Measurements from ENCODE around the gene SLC38A2.

Gene SLC38A2

GRCh38 chr12:46371718-46372543, 642 bp downstream of the SLC38A2 start:
- peak overlapping the region; percentile 100 for H3K4ac ChIP-seq (ENCODE audit: low read depth, low read length)
- peak overlapping the region; percentile 98 for H3K27ac ChIP-seq (ENCODE audit: low read depth, low read length)

GRCh38 chr12:46370792-46371717, 1.5 kb downstream of the SLC38A2 start:
- peak; percentile 88 to 95 for DNase-seq
- WGBS (ENCODE audit: extremely low coverage, insufficient coverage, insufficient read length), result no CpG with 5 or more reads among the region's 54 CpGs
- H3K79me2 ChIP-seq (ENCODE audit: control insufficient read depth, insufficient read depth, low read length, poor library complexity), result peaks cover 15% of the 10 kb centered on the region
- H3K27ac ChIP-seq (ENCODE audit: low read depth, low read length), result peak overlapping the region; percentile 98
- peak overlapping the region; percentile 99 for H3K18ac ChIP-seq (ENCODE audit: low read length)
- peak overlapping the region; percentile 100 for H3K9ac ChIP-seq (ENCODE audit: low read length)
- peak overlapping the region; percentile 85 for H2AFZ ChIP-seq (ENCODE audit: insufficient read depth, low read length, poor library complexity)
- H3K4me3 ChIP-seq (ENCODE audit: low read depth, low read length), result peak overlapping the region; percentile 99
- peak overlapping the region; percentile 52 for H3K4me2 ChIP-seq (ENCODE audit: low read length)
- peak overlapping the region; percentile 98 for H3K14ac ChIP-seq (ENCODE audit: low read length)
- H3K79me1 ChIP-seq (ENCODE audit: low read length), result peaks cover 19% of the 10 kb centered on the region
- peak overlapping the region; percentile 98 for H4K91ac ChIP-seq (ENCODE audit: low read depth, low read length)
- H3K4ac ChIP-seq (ENCODE audit: low read depth, low read length), result peak overlapping the region; percentile 100
- peaks cover 12 to 27% of the 10 kb centered on the region in 2 experiments for H3K36me3 ChIP-seq (ENCODE audit: control insufficient read depth in 1 of 2, insufficient read depth in 2 of 2, low read length in 2 of 2)
- no peaks in the 10 kb centered on the region for H3K27me3 ChIP-seq (ENCODE audit: insufficient read depth, low read length)
- H2BK12ac ChIP-seq (ENCODE audit: low read length), result peak overlapping the region; percentile 67
- peak overlapping the region; percentile 98 for H2AK5ac ChIP-seq (ENCODE audit: low read length)
- H2BK5ac ChIP-seq (ENCODE audit: low read depth, low read length, poor library complexity), result peak overlapping the region; percentile 99
- peaks cover 6 to 7% of the 10 kb centered on the region in 2 experiments for H3K4me1 ChIP-seq (ENCODE audit: control insufficient read depth in 1 of 2, insufficient read depth in 2 of 2, low read length in 2 of 2)
- H3K9me3 ChIP-seq (ENCODE audit: insufficient read depth, low read depth, low read length), result no peaks in the 10 kb centered on the region
- no peak overlapping the region for H3K23ac ChIP-seq (ENCODE audit: low read length)
- H2BK120ac ChIP-seq (ENCODE audit: insufficient read depth, low read length, poor library complexity), result peak overlapping the region; percentile 78
- H4K8ac ChIP-seq (ENCODE audit: low read depth, low read length), result peak overlapping the region; percentile 90
- H4K12ac ChIP-seq (ENCODE audit: low read depth, low read length), result peak overlapping the region; percentile 95

More at GRCh38 chr12:46371718-46372543, 642 bp downstream of the SLC38A2 start:
- Histone ChIP-seq H4K91ac (ENCODE audit: low read depth, low read length) (peak overlapping the region; percentile 98), H3K79me1 (ENCODE audit: low read length) (peaks cover 19% of the 10 kb centered on the region), H2BK120ac (ENCODE audit: insufficient read depth, low read length, poor library complexity) (peak overlapping the region; percentile 78), H3K23ac (ENCODE audit: low read length) (no peak overlapping the region), H3K9me3 (ENCODE audit: insufficient read depth, low read depth, low read length) (no peaks in the 10 kb centered on the region), H3K18ac (ENCODE audit: low read length) (peak overlapping the region; percentile 99), H2AK5ac (ENCODE audit: low read length) (peak overlapping the region; percentile 98), H3K4me2 (ENCODE audit: low read length) (peak overlapping the region; percentile 44), H2BK12ac (ENCODE audit: low read length) (peak overlapping the region; percentile 67), H3K14ac (ENCODE audit: low read length) (peak overlapping the region; percentile 98), H2AFZ (ENCODE audit: insufficient read depth, low read length, poor library complexity) (peak overlapping the region; percentile 85), H3K36me3 (ENCODE audit: control insufficient read depth in 1 of 2, insufficient read depth in 2 of 2, low read length in 2 of 2) (peaks cover 12 to 24% of the 10 kb centered on the region in 2 experiments), H3K27me3 (ENCODE audit: insufficient read depth, low read length) (no peaks in the 10 kb centered on the region), H3K4me1 (ENCODE audit: control insufficient read depth in 1 of 2, insufficient read depth in 2 of 2, low read length in 2 of 2) (peaks cover 6 to 7% of the 10 kb centered on the region in 2 experiments), H2BK5ac (ENCODE audit: low read depth, low read length, poor library complexity) (peak overlapping the region; percentile 99), H3K9ac (ENCODE audit: low read length) (peak overlapping the region; percentile 100), H4K12ac (ENCODE audit: low read depth, low read length) (peak overlapping the region; percentile 95), H4K8ac (ENCODE audit: low read depth, low read length) (peak overlapping the region; percentile 90), H3K79me2 (ENCODE audit: control insufficient read depth, insufficient read depth, low read length, poor library complexity) (peaks cover 15% of the 10 kb centered on the region), H3K4me3 (ENCODE audit: low read depth, low read length) (peak overlapping the region; percentile 99)
- DNase-seq, result peak; percentile 71 to 85
- WGBS (ENCODE audit: extremely low coverage, insufficient coverage, insufficient read length), result no CpG with 5 or more reads among the region's 74 CpGs

- no peak overlapping the region for H3K4me3 ChIP-seq (ENCODE audit: low read depth, low read length)
- H3K18ac ChIP-seq (ENCODE audit: low read length), result no peak overlapping the region
- peak overlapping the region; percentile 35 for H3K9ac ChIP-seq (ENCODE audit: low read length)
- no CpG with 5 or more reads among the region's 2 CpGs for WGBS (ENCODE audit: extremely low coverage, insufficient coverage, insufficient read length)
- no peak for DNase-seq
- no peak overlapping the region for H3K27ac ChIP-seq (ENCODE audit: low read depth, low read length)
- H3K79me2 ChIP-seq (ENCODE audit: control insufficient read depth, insufficient read depth, low read length, poor library complexity), result peaks cover 15% of the 10 kb centered on the region
- H4K8ac ChIP-seq (ENCODE audit: low read depth, low read length), result no peak overlapping the region
- H3K23ac ChIP-seq (ENCODE audit: low read length), result no peak overlapping the region
- H3K4me2 ChIP-seq (ENCODE audit: low read length), result peak overlapping the region; percentile 78
- no peak overlapping the region for H4K91ac ChIP-seq (ENCODE audit: low read depth, low read length)
- no peak overlapping the region for H2BK5ac ChIP-seq (ENCODE audit: low read depth, low read length, poor library complexity)
- no peak overlapping the region for H3K14ac ChIP-seq (ENCODE audit: low read length)
- no peak overlapping the region for H4K12ac ChIP-seq (ENCODE audit: low read depth, low read length)
- H2BK120ac ChIP-seq (ENCODE audit: insufficient read depth, low read length, poor library complexity), result no peak overlapping the region
- no peak overlapping the region for H2AK5ac ChIP-seq (ENCODE audit: low read length)
- H3K27me3 ChIP-seq (ENCODE audit: insufficient read depth, low read length), result no peaks in the 10 kb centered on the region
- peaks cover 6 to 7% of the 10 kb centered on the region in 2 experiments for H3K4me1 ChIP-seq (ENCODE audit: control insufficient read depth in 1 of 2, insufficient read depth in 2 of 2, low read length in 2 of 2)
- peaks cover 19% of the 10 kb centered on the region for H3K79me1 ChIP-seq (ENCODE audit: low read length)
- H3K9me3 ChIP-seq (ENCODE audit: insufficient read depth, low read depth, low read length), result no peaks in the 10 kb centered on the region
- H2AFZ ChIP-seq (ENCODE audit: insufficient read depth, low read length, poor library complexity), result no peak overlapping the region
- H3K4ac ChIP-seq (ENCODE audit: low read depth, low read length), result peak overlapping the region; percentile 58
- H3K36me3 ChIP-seq (ENCODE audit: control insufficient read depth in 1 of 2, insufficient read depth in 2 of 2, low read length in 2 of 2), result peaks cover 12 to 30% of the 10 kb centered on the region in 2 experiments
- no peak overlapping the region for H2BK12ac ChIP-seq (ENCODE audit: low read length)
These were observed 2.2 kb downstream of the SLC38A2 start for GRCh38 chr12:46370380-46370734.
